ENCODE measurements around the gene AMZ2. TPM values are rescaled to one million over a fixed set of nuclear protein-coding genes. Genes with fewer than 3 reads are reported as not detected.

AMZ2 gene
- polyA plus RNA-seq, 1 of the 3 experiments (the other 2 are of a cell fraction), result 95.9 TPM

- Histone ChIP-seq H3K27ac (ENCODE audit: low read depth in 2 of 2, low read length in 1 of 2) (no peak overlapping the region), H3K4me2 (no peak overlapping the region), H3K4me3 (ENCODE audit: low read depth in 2 of 2, low read length in 1 of 2) (no peak overlapping the region), H3K27me3 (ENCODE audit: insufficient read depth) (no peaks in the 10 kb centered on the region), H3K4me1 (ENCODE audit: control insufficient read depth in 1 of 2, insufficient read depth in 2 of 2, low read depth in 1 of 2, low read length in 1 of 2) (no peaks in the 10 kb centered on the region), H2AFZ (ENCODE audit: low read depth) (no peak overlapping the region), H3K36me3 (replicated peaks in 1 of 2; ENCODE audit: control insufficient read depth in 1 of 2, insufficient read depth in 2 of 2, low read length in 1 of 2) (peaks cover 58 to 64% of the 10 kb centered on the region in 2 experiments), H3K9ac (no peak overlapping the region), H3F3A (replicated peaks; ENCODE audit: insufficient read depth) (no peaks in the 10 kb centered on the region), H3K9me3 (no peaks in the 10 kb centered on the region), H4K20me1 (ENCODE audit: insufficient read depth) (no peaks in the 10 kb centered on the region), H3K9me2 (no peaks in the 10 kb centered on the region), H3K79me2 (ENCODE audit: insufficient read depth) (peaks cover 4% of the 10 kb centered on the region; the same call in 1 of the 2 replicates)
- 82% methylated on average over 4 of the region's 4 CpGs for WGBS (ENCODE audit: low lambda C conversion rate)
- CTCF ChIA-PET, result interaction anchor here (0.9 to 1.8 kb wide), 4 partner anchors 8 to 207 kb away, joined by 3 to 8 read pairs (median 4); no protein-coding TSS in a partner anchor
- POLR2A ChIA-PET, result no interaction called here
- no peak for DNase-seq
- TF ChIP-seq RXRA (IDR thresholded peaks at IDR 0.05; ENCODE audit: borderline replicate concordance, low read depth) (no peak), TEAD4 (IDR thresholded peaks at IDR 0.05; ENCODE audit: borderline replicate concordance, insufficient read depth) (no peak), POLR2AphosphoS5 (IDR thresholded peaks at IDR 0.05; ENCODE audit: low read depth, low read length) (no peak), IRF3 (IDR thresholded peaks at IDR 0.05; ENCODE audit: low read depth, low read length) (no peak), MEF2A (IDR thresholded peaks at IDR 0.05; ENCODE audit: borderline replicate concordance, low read depth) (no peak), USF2 (IDR thresholded peaks at IDR 0.05; ENCODE audit: borderline replicate concordance, low read depth, low read length) (no peak), RCOR1 (IDR thresholded peaks at IDR 0.05; ENCODE audit: low read length) (no peak), FOSL2 (IDR thresholded peaks at IDR 0.05; ENCODE audit: borderline replicate concordance, low read depth) (no peak), SMC3 (IDR thresholded peaks at IDR 0.05; ENCODE audit: low read depth, low read length) (no peak)
Observed at GRCh38 chr17:68255151-68255550, 7.3 kb downstream of the AMZ2 start.

GRCh38 chr17:68255731-68256538, 8.1 kb downstream of the AMZ2 start:
- H3K4me2 ChIP-seq, result no peak overlapping the region
- H3K27ac ChIP-seq (ENCODE audit: low read depth in 2 of 2, low read length in 1 of 2), result no peak overlapping the region
- peaks cover 50 to 57% of the 10 kb centered on the region in 2 experiments for H3K36me3 ChIP-seq (replicated peaks in 1 of 2; ENCODE audit: control insufficient read depth in 1 of 2, insufficient read depth in 2 of 2, low read length in 1 of 2)
- no peaks in the 10 kb centered on the region for H3K9me2 ChIP-seq
- no peaks in the 10 kb centered on the region for H4K20me1 ChIP-seq (ENCODE audit: insufficient read depth)
- WGBS (ENCODE audit: low lambda C conversion rate), result 94% methylated on average over 5 of the region's 5 CpGs
- ChIA-PET POLR2A (no interaction called here), CTCF (no interaction called here)
- no peaks in the 10 kb centered on the region for H3K4me1 ChIP-seq (ENCODE audit: control insufficient read depth in 1 of 2, insufficient read depth in 2 of 2, low read depth in 1 of 2, low read length in 1 of 2)
- no peak overlapping the region for H2AFZ ChIP-seq (ENCODE audit: low read depth)
- H3K79me2 ChIP-seq (ENCODE audit: insufficient read depth), result peaks cover 3% of the 10 kb centered on the region; the same call in 1 of the 2 replicates
- no peaks in the 10 kb centered on the region for H3K27me3 ChIP-seq (ENCODE audit: insufficient read depth)
- DNase-seq, result no peak
- H3K4me3 ChIP-seq (ENCODE audit: low read depth in 2 of 2, low read length in 1 of 2), result no peak overlapping the region
- H3F3A ChIP-seq (replicated peaks; ENCODE audit: insufficient read depth), result no peaks in the 10 kb centered on the region
- H3K9me3 ChIP-seq, result no peaks in the 10 kb centered on the region
- H3K9ac ChIP-seq, result no peak overlapping the region
- TF ChIP-seq POLR2AphosphoS5 (IDR thresholded peaks at IDR 0.05; ENCODE audit: low read depth, low read length) (no peak), NFIC (IDR thresholded peaks at IDR 0.05; ENCODE audit: borderline replicate concordance) (no peak), MEF2A (IDR thresholded peaks at IDR 0.05; ENCODE audit: borderline replicate concordance, low read depth) (no peak), RFX5 (IDR thresholded peaks at IDR 0.05; ENCODE audit: low read length) (no peak), RCOR1 (IDR thresholded peaks at IDR 0.05; ENCODE audit: low read length) (no peak), ELF1 (IDR thresholded peaks at IDR 0.05) (no peak), EP300 (IDR thresholded peaks at IDR 0.05; ENCODE audit: borderline replicate concordance in 1 of 2, low read depth in 1 of 2, low read length in 1 of 2) (no peak), YY1 (IDR thresholded peaks at IDR 0.05; ENCODE audit: low read depth) (no peak), GATA2 (CRISPR knock-in tag; IDR thresholded peaks at IDR 0.05) (no peak), TAF1 (IDR thresholded peaks at IDR 0.05; ENCODE audit: borderline replicate concordance, low read depth, low read length) (no peak), NRF1 (IDR thresholded peaks at IDR 0.05; ENCODE audit: low read depth, low read length) (no peak), EZH2phosphoT487 (IDR thresholded peaks at IDR 0.05; ENCODE audit: borderline replicate concordance, low read depth) (no peak), MXI1 (IDR thresholded peaks at IDR 0.05; ENCODE audit: low read depth, low read length) (no peak), TEAD4 (IDR thresholded peaks at IDR 0.05; ENCODE audit: borderline replicate concordance, insufficient read depth) (no peak), ZBTB33 (IDR thresholded peaks at IDR 0.05; ENCODE audit: borderline replicate concordance, low read depth) (no peak), USF2 (IDR thresholded peaks at IDR 0.05; ENCODE audit: borderline replicate concordance, low read depth, low read length) (no peak), FOXJ3 (CRISPR knock-in tag; IDR thresholded peaks at IDR 0.05) (no peak)

Data from SK-N-SH (cell line).